A673 (cell line): Measurements from ENCODE around the gene TNPO3. TPM values are rescaled to one million over a fixed set of nuclear protein-coding genes. Genes with fewer than 3 reads are reported as not detected.

Experiments used
- Bru-seq: library from RNA; stranded (reverse); fragments of 400-500 nt; gene quantifications from one replicate; lab custom pipeline; 2021; lab: Mats Ljungman, UMichigan
- BruChase-seq, 2 experiments: library from RNA; stranded (reverse); fragments of 400-500 nt; gene quantifications; one replicate each; lab custom pipeline; 2021; lab: Mats Ljungman, UMichigan
- BruUV-seq: library from RNA; stranded (reverse); fragments of 400-500 nt; replicated peaks from 2 replicates; lab custom pipeline; 2021; lab: Mats Ljungman, UMichigan
- CTCF ChIA-PET: fragments of 300-600 bp; sonication (Branson Sonifier 250); formaldehyde crosslinking; loops from one replicate; lab custom pipeline; 2022; ENCODE audit warnings: antibody characterized with exemption; lab: Charles Lee
- POLR2A ChIA-PET: fragments of 300-600 bp; sonication (Branson Sonifier 250); formaldehyde crosslinking; loops from one replicate; lab custom pipeline; 2022; ENCODE audit warnings: antibody characterized with exemption; ENCODE audit not compliant: low non-redundant PET; lab: Charles Lee
- DNase-seq: peaks from one replicate; pipeline ENCODE4 v3.0.0-alpha.2; 2015; ENCODE audit warnings: low spot score
- H3K27ac ChIP-seq: fragments of 200-600 bp; sonication (generic); 2 replicates; pipeline ENCODE4 v1.5.1; 2016; ENCODE audit warnings: mixed run types, low read depth, mild to moderate bottlenecking, mixed read lengths, antibody characterized with exemption, low read length; ENCODE audit not compliant: poor library complexity, severe bottlenecking
- H3K27me3 ChIP-seq: fragments of 200-600 bp; sonication (generic); replicated peaks from 2 replicates; pipeline ENCODE4 v1.6.1; 2017; ENCODE audit warnings: mixed run types, low read depth, mild to moderate bottlenecking, mixed read lengths, antibody characterized with exemption, low read length; ENCODE audit not compliant: insufficient read depth, poor library complexity
- H3K36me3 ChIP-seq: fragments of 200-600 bp; sonication (generic); 2 replicates; pipeline ENCODE4 v1.6.1; 2016; ENCODE audit warnings: mixed run types, mild to moderate bottlenecking, mixed read lengths, antibody characterized with exemption, low read length; ENCODE audit not compliant: insufficient read depth, poor library complexity, severe bottlenecking
- H3K4me1 ChIP-seq: fragments of 200-600 bp; sonication (generic); 2 replicates; pipeline ENCODE4 v1.6.1; 2017; ENCODE audit warnings: mixed run types, mild to moderate bottlenecking, mixed read lengths, antibody characterized with exemption, low read length; ENCODE audit not compliant: insufficient read depth, poor library complexity, severe bottlenecking
- H3K4me3 ChIP-seq: fragments of 200-600 bp; sonication (generic); 2 replicates; pipeline ENCODE4 v1.5.1; 2016; ENCODE audit warnings: low read depth, mixed run types, mild to moderate bottlenecking, mixed read lengths, low read length; ENCODE audit not compliant: poor library complexity, severe bottlenecking
- H3K9me3 ChIP-seq: fragments of 200-600 bp; sonication (generic); 2 replicates; pipeline ENCODE4 v1.6.1; 2016; ENCODE audit warnings: mixed run types, low read depth, mild to moderate bottlenecking, mixed read lengths, antibody characterized with exemption, low read length; ENCODE audit not compliant: poor library complexity, severe bottlenecking
- CTCF ChIP-seq: fragments of 300-800, 200-600 bp; sonication (generic); conservative IDR thresholded peaks from 2 replicates; pipeline ENCODE4 v1.5.1; 2017; ENCODE audit warnings: low read depth, mild to moderate bottlenecking, antibody characterized with exemption, low read length, moderate library complexity, mixed read lengths
- EZH2 ChIP-seq: fragments of 200-600 bp; sonication (generic); IDR thresholded peaks from 2 replicates; pipeline ENCODE4 v1.6.1; 2017; ENCODE audit warnings: borderline replicate concordance, low read depth, mild to moderate bottlenecking, mixed read lengths, antibody characterized with exemption, low read length; ENCODE audit not compliant: poor library complexity, severe bottlenecking
- intact Hi-C: fragments of 100-400 bp; cut with micrococcal nuclease; formaldehyde crosslinking; loops from one replicate; pipeline ENCODE4 v1.10.0; 2022; ENCODE audit not compliant: unreplicated experiment
- long read RNA-seq: library from polyadenylated mRNA; stranded (forward); transcript quantifications from one replicate; pipeline ENCODE4 v2.0.0, GENCODE V29; 2022
- total RNA-seq: library from RNA; stranded (reverse); gene quantifications from 2 replicates; pipeline ENCODE4 v1.2.3, GENCODE V29; 2021

Gene TNPO3
- total RNA-seq: 72.7 and 77.8 TPM in 2 replicates
- percentile 90 among the genes with signal in this experiment for Bru-seq, nascent RNA
- BruChase-seq, experiment 1, labeled RNA remaining after a 2-hour chase: percentile 85 among the genes with signal in this experiment
- percentile 90 among the genes with signal in this experiment for BruChase-seq, experiment 2, labeled RNA remaining after a 6-hour chase
- long read RNA-seq, full-length matches to known transcripts: 37 of 58 reads
- long read RNA-seq, partial matches to known transcripts: 4 of 58 reads
- long read RNA-seq, other reads (novel, unspliced or antisense): 17 of 58 reads

- H3K27ac ChIP-seq: peak within 1 kb of the TSS; percentile 94
- no peaks in the 10 kb centered on the region for H3K27me3 ChIP-seq
- TF ChIP-seq EZH2: no peak
- no peak for TF ChIP-seq CTCF
- CTCF ChIA-PET: no interaction called here
- peak; percentile 97 for DNase-seq
- H3K4me1 ChIP-seq: peaks cover 9% of the 10 kb centered on the region
- H3K36me3 ChIP-seq: no peaks in the 10 kb centered on the region
- POLR2A ChIA-PET: no interaction called here
- BruUV-seq: TSS peak; percentile 54
- intact Hi-C loops: no loop called here
- no peaks in the 10 kb centered on the region for H3K9me3 ChIP-seq
- peak within 1 kb of the TSS; percentile 81 for H3K4me3 ChIP-seq
Observed at GRCh38 chr7:129054438-129055293, at the start of gene TNPO3. TNPO3 (minus strand) TSS chr7:129055111; CDS start chr7:129054770, 341 bp downstream.

GRCh38 chr7:129103561-129104324 is 48.8 kb upstream of the TNPO3 start:
- no peak for TF ChIP-seq EZH2
- no peak for TF ChIP-seq CTCF
- Histone ChIP-seq H3K4me1 (peaks cover 18% of the 10 kb centered on the region), H3K9me3 (no peaks in the 10 kb centered on the region), H3K36me3 (no peaks in the 10 kb centered on the region), H3K27me3 (no peaks in the 10 kb centered on the region), H3K27ac (no peak overlapping the region), H3K4me3 (no peak overlapping the region)
- ChIA-PET POLR2A (no interaction called here), CTCF (no interaction called here)
- BruUV-seq: no TSS peak
- intact Hi-C loops: no loop called here
- DNase-seq: no peak

GRCh38 chr7:129101746-129102145 is 46.8 kb upstream of the TNPO3 start:
- H3K27ac ChIP-seq: no peak overlapping the region
- BruUV-seq: no TSS peak
- no peak for TF ChIP-seq EZH2
- no peak for TF ChIP-seq CTCF
- no peaks in the 10 kb centered on the region for H3K27me3 ChIP-seq
- ChIA-PET POLR2A (no interaction called here), CTCF (interaction anchor here (1.3 kb wide), 1 partner anchor 10 kb away, joined by 5 read pairs; no protein-coding TSS in a partner anchor)
- H3K4me1 ChIP-seq: peaks cover 18% of the 10 kb centered on the region
- H3K36me3 ChIP-seq: no peaks in the 10 kb centered on the region
- H3K4me3 ChIP-seq: no peak overlapping the region
- intact Hi-C loops: no loop called here
- no peaks in the 10 kb centered on the region for H3K9me3 ChIP-seq
- DNase-seq: peak; percentile 86
